ENCODE results near the gene PLEKHO1. TPM values are rescaled to one million over a fixed set of nuclear protein-coding genes. Genes with fewer than 3 reads are reported as not detected.

The PLEKHO1 gene
- total RNA-seq, 3 donors from 2014 or later (not counting 1 experiment from before 2014, with no cell fraction given), result 53.3 to 73.8 (median 64.6) TPM

- TF ChIP-seq, protein P1, sequence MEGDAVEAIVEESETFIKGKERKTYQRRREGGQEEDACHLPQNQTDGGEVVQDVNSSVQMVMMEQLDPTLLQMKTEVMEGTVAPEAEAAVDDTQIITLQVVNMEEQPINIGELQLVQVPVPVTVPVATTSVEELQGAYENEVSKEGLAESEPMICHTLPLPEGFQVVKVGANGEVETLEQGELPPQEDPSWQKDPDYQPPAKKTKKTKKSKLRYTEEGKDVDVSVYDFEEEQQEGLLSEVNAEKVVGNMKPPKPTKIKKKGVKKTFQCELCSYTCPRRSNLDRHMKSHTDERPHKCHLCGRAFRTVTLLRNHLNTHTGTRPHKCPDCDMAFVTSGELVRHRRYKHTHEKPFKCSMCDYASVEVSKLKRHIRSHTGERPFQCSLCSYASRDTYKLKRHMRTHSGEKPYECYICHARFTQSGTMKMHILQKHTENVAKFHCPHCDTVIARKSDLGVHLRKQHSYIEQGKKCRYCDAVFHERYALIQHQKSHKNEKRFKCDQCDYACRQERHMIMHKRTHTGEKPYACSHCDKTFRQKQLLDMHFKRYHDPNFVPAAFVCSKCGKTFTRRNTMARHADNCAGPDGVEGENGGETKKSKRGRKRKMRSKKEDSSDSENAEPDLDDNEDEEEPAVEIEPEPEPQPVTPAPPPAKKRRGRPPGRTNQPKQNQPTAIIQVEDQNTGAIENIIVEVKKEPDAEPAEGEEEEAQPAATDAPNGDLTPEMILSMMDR (IDR thresholded peaks at IDR 0.05), result no peak
- H3K4me3 Mint-ChIP-seq, result no peak overlapping the region
- H3K9me3 Mint-ChIP-seq, result no peaks in the 10 kb centered on the region
- H3K27me3 Mint-ChIP-seq (ENCODE audit: low read depth in 2 of 2), result no peaks in the 10 kb centered on the region
- Histone ChIP-seq H3K36me3 (ENCODE audit: control insufficient read depth, insufficient read depth, low read length) (peaks cover 52% of the 10 kb centered on the region), H3K4me3 (ENCODE audit: low read length) (no peak overlapping the region), H3K27ac (ENCODE audit: low read length) (no peak overlapping the region), H3K4me1 (ENCODE audit: control insufficient read depth, insufficient read depth, low read length) (peaks cover 33% of the 10 kb centered on the region), H3K27me3 (ENCODE audit: control insufficient read depth, insufficient read depth, low read length) (no peaks in the 10 kb centered on the region), H3K9me3 (ENCODE audit: control insufficient read depth, insufficient read depth, low read length) (no peaks in the 10 kb centered on the region)
- intact Hi-C loops (cut with micrococcal nuclease), result loop anchor here (5.0 kb wide), 2 partner anchors 33 to 87 kb away; partner anchors contain the start of gene VPS45
- peaks cover 17 to 39% of the 10 kb centered on the region in 2 donors for H3K4me1 Mint-ChIP-seq
- DNase-seq (no peak), ATAC-seq (no peak)
- peaks cover 9% of the 10 kb centered on the region for H3K36me3 Mint-ChIP-seq
- H3K27ac Mint-ChIP-seq, result peak overlapping the region; percentile 21 to 35
- 94% methylated on average over 2 of the region's 4 CpGs for WGBS (ENCODE audit: insufficient coverage)
Observed at GRCh38 chr1:150154143-150154542, 4.4 kb downstream of the PLEKHO1 start.

DNA sequence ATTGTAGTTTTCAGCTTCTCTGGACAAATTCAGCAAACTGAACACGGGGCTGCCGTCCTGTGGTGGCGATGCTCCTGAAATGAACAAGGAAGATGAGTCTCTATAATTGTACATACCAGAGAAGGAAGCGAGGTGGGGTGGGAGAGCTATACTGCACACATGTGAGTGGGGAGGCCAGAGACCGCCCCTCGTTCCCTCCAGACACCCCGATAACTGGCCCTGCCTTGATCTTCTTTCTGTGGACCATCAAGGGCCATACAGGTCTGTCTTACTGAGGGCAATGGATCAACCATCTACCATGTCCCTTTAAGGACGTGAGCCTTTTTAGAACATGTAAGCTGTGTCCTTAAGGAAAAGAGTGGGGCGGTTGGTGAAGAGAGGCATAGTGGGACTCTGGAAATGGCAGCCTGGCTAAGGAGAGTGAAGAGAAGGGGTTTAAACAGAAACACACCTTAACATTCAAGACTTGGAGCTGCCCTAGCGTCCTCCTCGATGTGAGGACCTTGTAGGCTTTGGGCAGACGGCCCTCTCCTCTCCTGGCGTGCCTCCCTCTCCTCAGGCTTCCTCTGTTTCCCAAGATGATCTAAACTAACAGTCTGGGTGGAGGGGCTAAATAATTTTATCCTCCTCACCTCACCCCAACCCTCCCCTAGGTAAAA lies 5.8 kb downstream of the PLEKHO1 start:
- Mint-ChIP-seq H3K9me3 (no peaks in the 10 kb centered on the region), H3K27me3 (ENCODE audit: low read depth in 2 of 2) (no peaks in the 10 kb centered on the region), H3K36me3 (peaks cover 9% of the 10 kb centered on the region), H3K4me3 (no peak overlapping the region), H3K27ac (peak overlapping the region in 1 of 2 donors; percentile 1), H3K4me1 (peaks cover 14 to 36% of the 10 kb centered on the region in 2 donors)
- Histone ChIP-seq H3K27me3 (ENCODE audit: control insufficient read depth, insufficient read depth, low read length) (no peaks in the 10 kb centered on the region), H3K4me3 (ENCODE audit: low read length) (no peak overlapping the region), H3K9me3 (ENCODE audit: control insufficient read depth, insufficient read depth, low read length) (no peaks in the 10 kb centered on the region), H3K4me1 (ENCODE audit: control insufficient read depth, insufficient read depth, low read length) (peaks cover 41% of the 10 kb centered on the region), H3K36me3 (ENCODE audit: control insufficient read depth, insufficient read depth, low read length) (peaks cover 58% of the 10 kb centered on the region), H3K27ac (ENCODE audit: low read length) (no peak overlapping the region)
- ATAC-seq (no peak), DNase-seq (no peak)
- WGBS (ENCODE audit: insufficient coverage), result 94% methylated on average over 12 of the region's 13 CpGs
- TF ChIP-seq, protein P1 (IDR thresholded peaks at IDR 0.05), result no peak
- intact Hi-C loops (cut with micrococcal nuclease), result no loop called here

DNA sequence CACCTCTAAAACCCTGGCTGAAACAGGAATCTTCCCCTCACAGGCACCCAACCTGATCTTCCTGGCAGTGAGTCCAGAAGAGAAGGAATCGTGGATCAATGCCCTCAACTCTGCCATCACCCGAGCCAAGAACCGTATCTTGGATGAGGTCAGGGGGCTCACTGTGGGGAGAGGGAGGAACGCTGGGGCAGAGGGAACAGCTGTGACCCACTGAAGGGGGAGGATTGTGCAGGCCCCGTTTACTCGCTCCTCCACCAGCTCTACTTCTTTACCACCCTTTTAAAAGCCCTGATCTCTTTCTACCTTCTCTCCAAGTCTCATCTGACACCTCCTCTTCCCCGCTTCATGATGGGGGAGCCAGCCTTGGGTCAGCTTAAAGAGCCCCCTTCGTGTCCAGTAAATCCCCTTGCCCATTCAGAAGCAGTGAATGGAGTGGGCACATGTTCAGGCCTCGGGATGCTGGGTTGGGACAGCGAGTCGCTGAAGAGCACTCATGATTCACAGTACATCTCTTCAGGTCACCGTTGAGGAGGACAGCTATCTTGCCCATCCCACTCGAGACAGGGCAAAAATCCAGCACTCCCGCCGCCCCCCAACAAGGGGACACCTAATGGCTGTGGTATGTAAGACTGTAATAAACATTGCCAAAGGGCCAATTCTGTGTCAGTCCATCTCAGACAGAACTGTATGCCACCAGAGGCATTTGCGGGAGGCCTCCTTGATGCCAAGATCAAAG lies 7.3 kb downstream of the PLEKHO1 start:
- ATAC-seq (no peak), DNase-seq (no peak)
- Histone ChIP-seq H3K9me3 (ENCODE audit: control insufficient read depth, insufficient read depth, low read length) (no peaks in the 10 kb centered on the region), H3K27ac (ENCODE audit: low read length) (no peak overlapping the region), H3K4me3 (ENCODE audit: low read length) (no peak overlapping the region), H3K36me3 (ENCODE audit: control insufficient read depth, insufficient read depth, low read length) (peaks cover 58% of the 10 kb centered on the region), H3K4me1 (ENCODE audit: control insufficient read depth, insufficient read depth, low read length) (peaks cover 42% of the 10 kb centered on the region), H3K27me3 (ENCODE audit: control insufficient read depth, insufficient read depth, low read length) (no peaks in the 10 kb centered on the region)
- 93% methylated on average over 16 of the region's 16 CpGs for WGBS (ENCODE audit: insufficient coverage)
- Mint-ChIP-seq H3K36me3 (peaks cover 9% of the 10 kb centered on the region), H3K4me3 (no peak overlapping the region), H3K4me1 (peaks cover 7 to 34% of the 10 kb centered on the region in 2 donors), H3K9me3 (no peaks in the 10 kb centered on the region), H3K27me3 (ENCODE audit: low read depth in 2 of 2) (no peaks in the 10 kb centered on the region), H3K27ac (peak overlapping the region in 1 of 2 donors; percentile 26)
- TF ChIP-seq, protein P1 (IDR thresholded peaks at IDR 0.05), result no peak
- intact Hi-C loops (cut with micrococcal nuclease), result no loop called here
